HepG2 (cell line): ENCODE measurements around the gene NMRAL1. TPM values are rescaled to one million over a fixed set of nuclear protein-coding genes. Genes with fewer than 3 reads are reported as not detected.
A peak's percentile ranks its signal among the peaks of the same experiment; 100 is the strongest.

Experiments
- ATF1 ChIP-seq: IDR thresholded peaks from 2 replicates; pipeline ENCODE4 v1.6.1; 2016; ENCODE audit warnings: mild to moderate bottlenecking, control low read depth
- CC2D1A ChIP-seq: sonication (generic); formaldehyde crosslinking; IDR thresholded peaks from 2 replicates; pipeline ENCODE4 v1.8.1; 2023; ENCODE audit warnings: mild to moderate bottlenecking, missing genetic modification reagents
- FOSL1 ChIP-seq: sonication (generic); formaldehyde crosslinking; IDR thresholded peaks from 2 replicates; pipeline ENCODE4 v1.9.0; 2021; ENCODE audit warnings: missing genetic modification reagents, borderline replicate concordance
- FOXO1 ChIP-seq: sonication (generic); formaldehyde crosslinking; IDR thresholded peaks from 2 replicates; pipeline ENCODE4 v1.4.0; 2020; ENCODE audit warnings: missing genetic modification reagents
- HNRNPLL ChIP-seq: fragments of 200-400 bp; formaldehyde crosslinking; IDR thresholded peaks from 2 replicates; pipeline ENCODE4 v1.6.1; 2017; ENCODE audit warnings: mild to moderate bottlenecking, low read depth, low read length; ENCODE audit not compliant: poor library complexity, severe bottlenecking
- HOXA9 ChIP-seq: sonication (generic); formaldehyde crosslinking; IDR thresholded peaks from 2 replicates; pipeline ENCODE4 v1.8.1; 2022; ENCODE audit warnings: missing genetic modification reagents, mild to moderate bottlenecking, moderate library complexity, borderline replicate concordance
- IRF9 ChIP-seq: sonication (generic); formaldehyde crosslinking; IDR thresholded peaks from 2 replicates; pipeline ENCODE4 v1.8.0; 2022; ENCODE audit warnings: missing genetic modification reagents, mild to moderate bottlenecking, borderline replicate concordance
- JUND ChIP-seq: sonication (generic); formaldehyde crosslinking; IDR thresholded peaks from 2 replicates; pipeline ENCODE4 v1.8.0; 2022; ENCODE audit warnings: mild to moderate bottlenecking, missing genetic modification reagents
- KLF13 ChIP-seq: sonication (generic); formaldehyde crosslinking; IDR thresholded peaks from 2 replicates; pipeline ENCODE4 v1.4.0; 2020; ENCODE audit warnings: mild to moderate bottlenecking, missing genetic modification reagents
- MXD4 ChIP-seq: IDR thresholded peaks from 2 replicates; pipeline ENCODE4 v1.6.1; 2016; ENCODE audit warnings: mild to moderate bottlenecking, missing biosample characterization, missing genetic modification reagents
- SCMH1 ChIP-seq: sonication (generic); formaldehyde crosslinking; IDR thresholded peaks from 2 replicates; pipeline ENCODE4 v1.9.0; 2021; ENCODE audit warnings: missing genetic modification reagents, mild to moderate bottlenecking, borderline replicate concordance
- SP2 ChIP-seq: sonication (generic); formaldehyde crosslinking; IDR thresholded peaks from 2 replicates; pipeline ENCODE4 v1.5.1; 2020; ENCODE audit warnings: mild to moderate bottlenecking, missing genetic modification reagents
- SP5 ChIP-seq: IDR thresholded peaks from 2 replicates; pipeline ENCODE4 v1.6.1; 2016; ENCODE audit warnings: low read depth, borderline replicate concordance
- ZBTB37 ChIP-seq: sonication (generic); formaldehyde crosslinking; IDR thresholded peaks from 2 replicates; pipeline ENCODE4 v1.4.0; 2020; ENCODE audit warnings: mild to moderate bottlenecking, missing genetic modification reagents
- ZMAT5 ChIP-seq: sonication (generic); formaldehyde crosslinking; IDR thresholded peaks from 2 replicates; pipeline ENCODE4 v1.5.0; 2020; ENCODE audit warnings: mild to moderate bottlenecking, low read depth, missing genetic modification reagents, borderline replicate concordance
- ZNF225 ChIP-seq: sonication (generic); formaldehyde crosslinking; IDR thresholded peaks from 2 replicates; pipeline ENCODE4 v1.4.0; 2020; ENCODE audit warnings: mild to moderate bottlenecking, missing genetic modification reagents
- ZNF256 ChIP-seq: sonication (generic); formaldehyde crosslinking; conservative IDR thresholded peaks from 2 replicates; pipeline ENCODE4 v1.4.0; 2020; ENCODE audit warnings: missing genetic modification reagents
- ZNF430 ChIP-seq: sonication (generic); formaldehyde crosslinking; IDR thresholded peaks from 2 replicates; pipeline ENCODE4 v1.9.0; 2021; ENCODE audit warnings: mild to moderate bottlenecking, missing genetic modification reagents
- ZNF790 ChIP-seq: sonication (generic); formaldehyde crosslinking; IDR thresholded peaks from 2 replicates; pipeline ENCODE4 v1.8.0; 2022; ENCODE audit warnings: missing genetic modification reagents, mild to moderate bottlenecking, borderline replicate concordance
- polyA plus RNA-seq, 8 experiments: library from polyadenylated mRNA; depleted of rRNA in 3 of 8; stranded (reverse) in 7 of 8; unstranded in 1 of 8; fragments of >200 nt; fragmentation: Illumina TruSeq in 4 of 8; extraction: Trizol in 4 of 8; gene quantifications; 2 replicates each; pipeline versions ENCODE4 v1.2.1 to v1.2.3, GENCODE V29; 2011 to 2016; ENCODE audit warnings: low read depth in 4 of 8, missing spikeins in 1 of 8, mixed read lengths in 1 of 8; ENCODE audit not compliant: insufficient read depth in 1 of 8
- total RNA-seq, 5 experiments: library from RNA; depleted of rRNA; stranded (reverse); fragments of >200 nt; fragmentation: Illumina TruSeq; extraction: Trizol; gene quantifications; 2 replicates each; pipeline ENCODE4 v1.2.3, GENCODE V29; 2016; ENCODE audit warnings: low read depth in 1 of 5
- TF ChIP-seq, protein P1 (sequence below): sonication (generic); formaldehyde crosslinking; IDR thresholded peaks from 2 replicates; pipeline ENCODE4 v1.5.0; 2020; ENCODE audit warnings: mild to moderate bottlenecking, missing genetic modification reagents
- TF ChIP-seq, protein P2 (sequence below), 2 experiments: sonication (generic) in 1 of 2; formaldehyde crosslinking in 1 of 2; IDR thresholded peaks; 2 replicates each; pipeline versions ENCODE4 v1.4.0 to v1.6.1; 2018 to 2020; ENCODE audit warnings: missing genetic modification reagents in 2 of 2, borderline replicate concordance in 1 of 2, low read depth in 1 of 2, mild to moderate bottlenecking in 1 of 2, missing biosample characterization in 1 of 2

NMRAL1 gene
- total and polyA plus RNA-seq, 2 of the 13 experiments (the other 11 are each of a cell fraction or from before 2014, with no cell fraction given), result 30.8 to 33.1 TPM

GRCh38 chr16:4425378-4426020 is 48.9 kb downstream of the NMRAL1 start, which contains the start of gene DNAJA3 (continued):
- TF ChIP-seq HOXA9 (CRISPR knock-in tag) (no peak), ZNF430 (CRISPR knock-in tag) (peak; percentile 59; the same call in 1 of the 2 replicates), MXD4 (CRISPR knock-in tag) (peak; percentile 81; the same call in 1 of the 2 replicates), HNRNPLL (peak; percentile 84), FOXO1 (CRISPR knock-in tag) (no peak), IRF9 (peak; percentile 41; the same call in 1 of the 2 replicates), ZBTB37 (no peak), SP5 (0 out of 2 replicates have a peak, but pooled peaks have one; percentile 14), ATF1 (CRISPR knock-in tag) (no peak), JUND (CRISPR knock-in tag) (no peak), SP2 (CRISPR knock-in tag) (no peak), ZMAT5 (no peak), CC2D1A (no peak), KLF13 (CRISPR knock-in tag) (no peak), ZNF256 (no peak; the same call in 1 of the 2 replicates), FOSL1 (CRISPR knock-in tag) (no peak), ZNF790 (CRISPR knock-in tag) (no peak), SCMH1 (CRISPR knock-in tag) (no peak), ZNF225 (CRISPR knock-in tag) (no peak)
- TF ChIP-seq, protein P1, sequence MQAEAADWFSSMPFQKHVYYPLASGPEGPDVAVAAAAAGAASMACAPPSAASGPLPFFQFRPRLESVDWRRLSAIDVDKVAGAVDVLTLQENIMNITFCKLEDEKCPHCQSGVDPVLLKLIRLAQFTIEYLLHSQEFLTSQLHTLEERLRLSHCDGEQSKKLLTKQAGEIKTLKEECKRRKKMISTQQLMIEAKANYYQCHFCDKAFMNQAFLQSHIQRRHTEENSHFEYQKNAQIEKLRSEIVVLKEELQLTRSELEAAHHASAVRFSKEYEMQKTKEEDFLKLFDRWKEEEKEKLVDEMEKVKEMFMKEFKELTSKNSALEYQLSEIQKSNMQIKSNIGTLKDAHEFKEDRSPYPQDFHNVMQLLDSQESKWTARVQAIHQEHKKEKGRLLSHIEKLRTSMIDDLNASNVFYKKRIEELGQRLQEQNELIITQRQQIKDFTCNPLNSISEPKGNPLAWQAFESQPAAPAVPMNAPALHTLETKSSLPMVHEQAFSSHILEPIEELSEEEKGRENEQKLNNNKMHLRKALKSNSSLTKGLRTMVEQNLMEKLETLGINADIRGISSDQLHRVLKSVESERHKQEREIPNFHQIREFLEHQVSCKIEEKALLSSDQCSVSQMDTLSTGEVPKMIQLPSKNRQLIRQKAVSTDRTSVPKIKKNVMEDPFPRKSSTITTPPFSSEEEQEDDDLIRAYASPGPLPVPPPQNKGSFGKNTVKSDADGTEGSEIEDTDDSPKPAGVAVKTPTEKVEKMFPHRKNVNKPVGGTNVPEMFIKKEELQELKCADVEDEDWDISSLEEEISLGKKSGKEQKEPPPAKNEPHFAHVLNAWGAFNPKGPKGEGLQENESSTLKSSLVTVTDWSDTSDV, result no peak
- TF ChIP-seq, protein P2, sequence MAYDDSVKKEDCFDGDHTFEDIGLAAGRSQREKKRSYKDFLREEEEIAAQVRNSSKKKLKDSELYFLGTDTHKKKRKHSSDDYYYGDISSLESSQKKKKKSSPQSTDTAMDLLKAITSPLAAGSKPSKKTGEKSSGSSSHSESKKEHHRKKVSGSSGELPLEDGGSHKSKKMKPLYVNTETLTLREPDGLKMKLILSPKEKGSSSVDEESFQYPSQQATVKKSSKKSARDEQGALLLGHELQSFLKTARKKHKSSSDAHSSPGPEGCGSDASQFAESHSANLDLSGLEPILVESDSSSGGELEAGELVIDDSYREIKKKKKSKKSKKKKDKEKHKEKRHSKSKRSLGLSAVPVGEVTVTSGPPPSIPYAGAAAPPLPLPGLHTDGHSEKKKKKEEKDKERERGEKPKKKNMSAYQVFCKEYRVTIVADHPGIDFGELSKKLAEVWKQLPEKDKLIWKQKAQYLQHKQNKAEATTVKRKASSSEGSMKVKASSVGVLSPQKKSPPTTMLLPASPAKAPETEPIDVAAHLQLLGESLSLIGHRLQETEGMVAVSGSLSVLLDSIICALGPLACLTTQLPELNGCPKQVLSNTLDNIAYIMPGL (CRISPR knock-in tag; IDR thresholded peaks at IDR 0.05; ENCODE audit: borderline replicate concordance in 1 of 2, low read depth in 1 of 2), result no peak
